A673 (cell line): Measurements from ENCODE around the gene SEL1L.

Experiments used
- EZH2 ChIP-seq: fragments of 200-600 bp; sonication (generic); IDR thresholded peaks from 2 replicates; pipeline ENCODE4 v1.6.1; 2017; ENCODE audit warnings: borderline replicate concordance, low read depth, mild to moderate bottlenecking, mixed read lengths, antibody characterized with exemption, low read length; ENCODE audit not compliant: poor library complexity, severe bottlenecking
- TF ChIP-seq, protein P1 (sequence below): fragments of 300-800, 200-600 bp; sonication (generic); conservative IDR thresholded peaks from 2 replicates; pipeline ENCODE4 v1.5.1; 2017; ENCODE audit warnings: low read depth, mild to moderate bottlenecking, antibody characterized with exemption, low read length, moderate library complexity, mixed read lengths

DNA sequence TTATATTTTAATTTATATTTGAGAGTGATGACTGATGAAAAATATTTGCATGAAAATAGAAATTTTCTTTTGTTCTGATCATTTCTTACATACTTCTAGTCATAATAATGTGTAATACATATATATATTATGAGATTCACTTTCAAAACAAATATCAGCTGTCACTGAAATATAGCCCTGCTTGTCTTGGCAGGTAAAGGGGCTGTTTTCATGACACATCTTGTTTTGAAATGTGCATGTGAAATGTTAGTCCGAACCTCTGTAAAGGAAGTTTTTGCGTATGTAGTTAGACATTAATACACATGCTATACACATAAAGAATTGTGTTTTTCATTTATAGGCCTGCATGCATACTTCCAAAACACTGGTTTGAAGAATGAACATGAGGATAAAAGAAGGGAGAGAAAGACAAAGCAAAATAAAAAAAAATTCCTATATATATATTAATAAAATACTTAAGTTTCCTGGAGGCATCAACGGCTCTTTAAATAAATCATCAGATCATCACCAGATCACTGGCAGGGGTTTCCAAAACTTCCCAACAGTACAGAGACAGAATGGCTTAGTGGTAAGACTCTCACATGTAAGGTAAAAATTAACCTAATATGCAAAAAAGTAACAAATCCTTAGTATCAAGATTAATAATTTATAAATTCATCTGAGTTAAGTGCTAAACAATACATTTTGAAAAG lies 60.1 kb downstream of the SEL1L start:
- TF ChIP-seq, protein P1, sequence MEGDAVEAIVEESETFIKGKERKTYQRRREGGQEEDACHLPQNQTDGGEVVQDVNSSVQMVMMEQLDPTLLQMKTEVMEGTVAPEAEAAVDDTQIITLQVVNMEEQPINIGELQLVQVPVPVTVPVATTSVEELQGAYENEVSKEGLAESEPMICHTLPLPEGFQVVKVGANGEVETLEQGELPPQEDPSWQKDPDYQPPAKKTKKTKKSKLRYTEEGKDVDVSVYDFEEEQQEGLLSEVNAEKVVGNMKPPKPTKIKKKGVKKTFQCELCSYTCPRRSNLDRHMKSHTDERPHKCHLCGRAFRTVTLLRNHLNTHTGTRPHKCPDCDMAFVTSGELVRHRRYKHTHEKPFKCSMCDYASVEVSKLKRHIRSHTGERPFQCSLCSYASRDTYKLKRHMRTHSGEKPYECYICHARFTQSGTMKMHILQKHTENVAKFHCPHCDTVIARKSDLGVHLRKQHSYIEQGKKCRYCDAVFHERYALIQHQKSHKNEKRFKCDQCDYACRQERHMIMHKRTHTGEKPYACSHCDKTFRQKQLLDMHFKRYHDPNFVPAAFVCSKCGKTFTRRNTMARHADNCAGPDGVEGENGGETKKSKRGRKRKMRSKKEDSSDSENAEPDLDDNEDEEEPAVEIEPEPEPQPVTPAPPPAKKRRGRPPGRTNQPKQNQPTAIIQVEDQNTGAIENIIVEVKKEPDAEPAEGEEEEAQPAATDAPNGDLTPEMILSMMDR, result no peak
- no peak for TF ChIP-seq EZH2
